ENCODE results near the gene POU4F1. TPM values are rescaled to one million over a fixed set of nuclear protein-coding genes. Genes with fewer than 3 reads are reported as not detected.

The POU4F1 gene
- total and polyA plus RNA-seq, 8 donors = 0.08 TPM; not detected in 7

DNA sequence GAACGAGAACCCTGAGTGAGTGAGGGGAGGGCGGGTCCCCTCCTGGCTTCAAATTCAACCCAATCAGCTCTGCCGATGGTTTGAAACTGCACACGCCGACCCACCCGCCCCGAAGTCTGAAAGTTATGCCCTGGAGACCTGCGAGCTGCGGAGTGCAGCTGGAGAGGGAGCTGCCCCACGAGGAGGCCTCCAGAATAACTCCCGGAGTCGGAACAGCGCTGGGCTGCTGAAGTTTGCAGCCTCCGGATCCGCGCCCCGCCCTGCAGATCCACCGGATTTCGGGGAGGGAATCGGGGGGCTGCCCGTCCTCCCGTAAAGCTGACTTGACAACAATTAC, 7.0 kb downstream of the POU4F1 start:
- Histone ChIP-seq H3K4me1 (peaks cover 16 to 40% (median 33%) of the 10 kb centered on the region in 4 donors), H3K9me3 (peaks cover 0 to 30% (median 6%) of the 10 kb centered on the region in 4 donors), H3K27ac (no peak overlapping the region), H3K4me3 (peak overlapping the region in 2 of 4 donors; percentile 14 to 39), H3K36me3 (no peaks in the 10 kb centered on the region), H3K27me3 (peaks cover 27 to 100% (median 93%) of the 10 kb centered on the region in 3 donors)
- no peak for DNase-seq
- WGBS, 5 donors = 5 to 10% (median 7%) methylated on average over 13 to 22 of the region's 22 CpGs
- intact Hi-C loops (cut with DNase I; ENCODE audit: low total_unique reads) = no loop called here
- TF ChIP-seq POLR2A (IDR thresholded peaks at IDR 0.05) (no peak), CTCF (IDR thresholded peaks at IDR 0.05) (no peak), POLR2AphosphoS5 (IDR thresholded peaks at IDR 0.05) (no peak), EP300 (IDR thresholded peaks at IDR 0.05) (no peak)

- peaks cover 14 to 35% (median 27%) of the 10 kb centered on the region in 4 donors for H3K4me1 ChIP-seq
- H3K27ac ChIP-seq = no peak overlapping the region
- intact Hi-C loops (cut with DNase I; ENCODE audit: low total_unique reads) = no loop called here
- H3K4me3 ChIP-seq = peak overlapping the region in 2 of 4 donors; percentile 14 to 39
- TF ChIP-seq EP300 (IDR thresholded peaks at IDR 0.05) (no peak), POLR2AphosphoS5 (IDR thresholded peaks at IDR 0.05) (no peak), CTCF (IDR thresholded peaks at IDR 0.05) (no peak), POLR2A (IDR thresholded peaks at IDR 0.05) (no peak)
- 5 to 16% (median 11%) methylated on average over 38 to 65 of the region's 65 CpGs for WGBS, 5 donors
- DNase-seq = peak in 1 of 2 donors; percentile 12
- H3K27me3 ChIP-seq = peaks cover 22 to 100% (median 87%) of the 10 kb centered on the region in 3 donors
- H3K36me3 ChIP-seq = no peaks in the 10 kb centered on the region
- H3K9me3 ChIP-seq = peaks cover 0 to 30% (median 6%) of the 10 kb centered on the region in 4 donors
Measured at GRCh38 chr13:78595495-78596398, 7.6 kb downstream of the POU4F1 start.

DNA sequence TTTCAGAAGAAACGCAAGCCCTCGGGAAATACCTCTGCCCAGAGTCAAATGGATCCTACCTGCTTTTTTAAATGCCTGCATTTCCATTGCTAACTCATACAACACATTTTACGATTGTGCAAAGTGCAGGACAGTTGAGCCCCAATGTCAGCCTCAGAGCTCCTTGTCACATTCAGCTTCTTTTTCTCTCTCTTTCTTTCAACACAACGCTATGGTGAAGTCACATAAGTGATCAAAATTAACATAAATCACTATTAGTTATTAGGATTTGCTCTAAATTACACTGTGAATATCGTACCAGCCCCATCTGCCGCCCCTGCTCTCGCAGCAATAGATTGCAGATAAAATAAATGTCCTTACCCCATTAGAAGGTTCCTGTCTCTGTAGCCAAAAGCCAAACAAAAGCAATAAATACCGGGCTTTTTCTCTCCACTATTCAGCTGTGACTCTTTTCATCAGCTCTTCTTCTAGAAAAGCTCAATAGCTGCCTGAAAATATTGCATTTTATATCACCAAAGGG, 8.8 kb downstream of the POU4F1 start:
- H3K9me3 ChIP-seq = peaks cover 0 to 30% (median 7%) of the 10 kb centered on the region in 4 donors
- DNase-seq = no peak
- H3K36me3 ChIP-seq = no peaks in the 10 kb centered on the region
- WGBS, 5 donors = 6 to 14% (median 8%) methylated on average over 8 of the region's 8 CpGs
- TF ChIP-seq POLR2A (IDR thresholded peaks at IDR 0.05) (no peak), CTCF (IDR thresholded peaks at IDR 0.05) (no peak)
- H3K4me1 ChIP-seq = peaks cover 14 to 35% (median 27%) of the 10 kb centered on the region in 4 donors
- intact Hi-C loops (cut with DNase I; ENCODE audit: low total_unique reads) = no loop called here
- H3K4me3 ChIP-seq = no peak overlapping the region
- H3K27me3 ChIP-seq = peaks cover 22 to 100% (median 89%) of the 10 kb centered on the region in 3 donors
- H3K27ac ChIP-seq = no peak overlapping the region

DNA sequence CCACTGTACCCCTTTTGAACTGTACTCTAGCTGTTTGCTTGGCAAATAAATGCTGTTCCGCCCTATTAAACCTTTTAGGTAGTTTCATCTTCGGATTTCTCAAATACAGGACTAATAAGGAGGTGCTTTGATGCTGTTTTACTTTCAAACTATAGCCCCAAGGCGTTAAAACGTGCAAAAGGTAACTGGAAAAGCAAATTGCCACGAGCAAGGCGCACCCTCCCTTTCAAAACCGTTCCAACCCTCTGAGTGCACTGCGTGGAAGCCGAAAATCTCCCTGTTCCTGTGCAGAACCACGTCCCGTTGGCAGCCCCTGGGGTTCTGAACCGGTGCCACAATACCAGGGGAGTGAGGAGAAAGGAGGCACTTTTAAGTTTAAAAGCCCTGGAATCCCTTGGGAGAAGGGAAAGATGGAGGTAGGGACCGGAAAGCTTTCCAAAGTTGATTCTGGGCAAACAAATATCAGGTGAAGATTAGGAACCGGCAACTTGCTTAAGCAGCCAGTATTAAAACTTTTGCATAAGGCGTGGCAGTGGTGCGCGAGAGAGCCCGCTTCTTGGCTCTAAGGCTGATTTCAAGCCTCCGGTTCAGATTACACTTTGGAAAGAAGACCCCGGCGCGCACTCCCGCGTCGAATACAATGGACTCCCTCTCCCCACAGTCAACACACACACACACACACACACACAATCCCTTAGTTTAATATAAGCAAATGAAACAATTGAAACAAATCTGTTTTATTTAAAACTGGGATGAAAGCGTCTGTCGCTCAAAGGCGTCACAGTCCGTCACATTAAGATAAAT, 9.5 kb downstream of the POU4F1 start:
- no peaks in the 10 kb centered on the region for H3K36me3 ChIP-seq
- H3K4me1 ChIP-seq = peaks cover 14 to 35% (median 27%) of the 10 kb centered on the region in 4 donors
- intact Hi-C loops (cut with DNase I; ENCODE audit: low total_unique reads) = no loop called here
- TF ChIP-seq CTCF (IDR thresholded peaks at IDR 0.05) = no peak
- TF ChIP-seq EP300 (IDR thresholded peaks at IDR 0.05) = no peak
- TF ChIP-seq POLR2AphosphoS5 (IDR thresholded peaks at IDR 0.05) = no peak
- no peak for TF ChIP-seq POLR2A (IDR thresholded peaks at IDR 0.05)
- H3K9me3 ChIP-seq = peaks cover 0 to 30% (median 7%) of the 10 kb centered on the region in 4 donors
- peak in 1 of 2 donors; percentile 13 for DNase-seq
- peaks cover 22 to 100% (median 88%) of the 10 kb centered on the region in 3 donors for H3K27me3 ChIP-seq
- peak overlapping the region in 1 of 4 donors; percentile 2 for H3K4me3 ChIP-seq
- no peak overlapping the region for H3K27ac ChIP-seq
- 5 to 10% (median 6%) methylated on average over 27 to 29 of the region's 29 CpGs for WGBS, 5 donors
